Prostate gland (tissue), 2 donors: Measurements from ENCODE around the gene RALGDS.

Source experiments
- POLR2A ChIP-seq: fragments of 450-650 bp; IDR thresholded peaks from one replicate; pipeline ENCODE4 v1.6.1; 2016; ENCODE audit warnings: antibody characterized with exemption, mild to moderate bottlenecking
- POLR2AphosphoS5 ChIP-seq: sonication (generic); formaldehyde crosslinking; IDR thresholded peaks from one replicate; pipeline ENCODE4 v1.6.1; 2017; ENCODE audit warnings: antibody characterized with exemption
- TF ChIP-seq, protein P1 (sequence below), 4 experiments: fragments of 200-600 bp in 2 of 4; fragments of 450-650 bp in 2 of 4; sonication (generic) in 2 of 4; IDR thresholded peaks; 1 replicate in 3 of 4; 2 replicates in 1 of 4; pipeline ENCODE4 v1.5.1; 2016 to 2019; ENCODE audit warnings: antibody characterized with exemption in 4 of 4, mild to moderate bottlenecking in 2 of 4, moderate library complexity in 2 of 4

GRCh38 chr9:133112663-133113026 lies 8.4 kb downstream of the RALGDS start:
- TF ChIP-seq, protein P1, sequence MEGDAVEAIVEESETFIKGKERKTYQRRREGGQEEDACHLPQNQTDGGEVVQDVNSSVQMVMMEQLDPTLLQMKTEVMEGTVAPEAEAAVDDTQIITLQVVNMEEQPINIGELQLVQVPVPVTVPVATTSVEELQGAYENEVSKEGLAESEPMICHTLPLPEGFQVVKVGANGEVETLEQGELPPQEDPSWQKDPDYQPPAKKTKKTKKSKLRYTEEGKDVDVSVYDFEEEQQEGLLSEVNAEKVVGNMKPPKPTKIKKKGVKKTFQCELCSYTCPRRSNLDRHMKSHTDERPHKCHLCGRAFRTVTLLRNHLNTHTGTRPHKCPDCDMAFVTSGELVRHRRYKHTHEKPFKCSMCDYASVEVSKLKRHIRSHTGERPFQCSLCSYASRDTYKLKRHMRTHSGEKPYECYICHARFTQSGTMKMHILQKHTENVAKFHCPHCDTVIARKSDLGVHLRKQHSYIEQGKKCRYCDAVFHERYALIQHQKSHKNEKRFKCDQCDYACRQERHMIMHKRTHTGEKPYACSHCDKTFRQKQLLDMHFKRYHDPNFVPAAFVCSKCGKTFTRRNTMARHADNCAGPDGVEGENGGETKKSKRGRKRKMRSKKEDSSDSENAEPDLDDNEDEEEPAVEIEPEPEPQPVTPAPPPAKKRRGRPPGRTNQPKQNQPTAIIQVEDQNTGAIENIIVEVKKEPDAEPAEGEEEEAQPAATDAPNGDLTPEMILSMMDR (IDR thresholded peaks at IDR 0.05): no peak
- TF ChIP-seq POLR2A (no peak), POLR2AphosphoS5 (no peak)
